D721Med (cell line): ENCODE results near the gene FMR1NB.
A peak's percentile ranks its signal among the peaks of the same experiment; 100 is the strongest.

Experiments
- DNase-seq: peaks from one replicate; pipeline ENCODE4 v3.0.0; 2011; ENCODE audit warnings: low spot score; ENCODE audit not compliant: insufficient read length
- FAIRE-seq: peaks from 2 replicates; lab custom pipeline; 2011; peaks lifted over from hg19 to GRCh38; lab: Jason Lieb, UNC
- CTCF ChIP-seq: IDR thresholded peaks from 2 replicates; pipeline ENCODE4 v1.5.1; 2012; ENCODE audit warnings: mild to moderate bottlenecking, control low read depth; ENCODE audit not compliant: insufficient read depth; ENCODE audit errors: missing control alignments

FMR1NB gene, protein sequence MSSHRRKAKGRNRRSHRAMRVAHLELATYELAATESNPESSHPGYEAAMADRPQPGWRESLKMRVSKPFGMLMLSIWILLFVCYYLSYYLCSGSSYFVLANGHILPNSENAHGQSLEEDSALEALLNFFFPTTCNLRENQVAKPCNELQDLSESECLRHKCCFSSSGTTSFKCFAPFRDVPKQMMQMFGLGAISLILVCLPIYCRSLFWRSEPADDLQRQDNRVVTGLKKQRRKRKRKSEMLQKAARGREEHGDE

DNA sequence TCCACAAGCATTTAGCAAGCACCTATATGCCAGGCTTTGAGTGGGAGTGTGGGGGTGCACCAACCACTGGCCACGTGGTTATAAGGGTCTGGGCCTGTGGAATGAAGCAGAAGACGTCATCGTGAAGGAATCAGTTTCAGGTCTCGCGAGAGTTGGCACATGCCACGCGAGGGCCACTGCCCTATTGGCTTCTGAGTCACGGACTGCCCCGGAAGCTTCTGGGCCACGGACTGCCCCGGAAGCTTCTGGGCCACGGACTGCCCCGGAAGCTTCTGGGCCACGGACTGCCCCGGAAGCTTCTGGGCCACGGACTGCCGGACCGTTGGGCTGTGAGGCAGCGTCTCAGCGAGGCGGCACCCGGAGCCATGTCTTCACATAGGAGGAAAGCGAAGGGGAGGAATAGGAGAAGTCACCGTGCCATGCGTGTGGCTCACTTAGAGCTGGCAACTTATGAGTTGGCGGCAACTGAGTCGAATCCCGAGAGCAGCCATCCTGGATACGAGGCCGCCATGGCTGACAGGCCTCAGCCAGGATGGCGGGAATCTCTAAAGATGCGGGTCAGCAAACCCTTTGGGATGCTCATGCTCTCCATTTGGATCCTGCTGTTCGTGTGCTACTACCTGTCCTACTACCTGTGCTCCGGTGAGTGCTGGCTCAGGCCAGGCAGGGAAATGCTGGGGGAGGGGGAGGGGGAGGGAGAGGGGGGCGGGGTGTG lies at the start of gene FMR1NB:
FMR1NB (plus strand) TSS at position 300 of the 715 bp plus-strand sequence; CDS start at position 366, 66 bp downstream.
- FAIRE-seq, result no peak
- DNase-seq, result no peak
- no peak for TF ChIP-seq CTCF

DNA sequence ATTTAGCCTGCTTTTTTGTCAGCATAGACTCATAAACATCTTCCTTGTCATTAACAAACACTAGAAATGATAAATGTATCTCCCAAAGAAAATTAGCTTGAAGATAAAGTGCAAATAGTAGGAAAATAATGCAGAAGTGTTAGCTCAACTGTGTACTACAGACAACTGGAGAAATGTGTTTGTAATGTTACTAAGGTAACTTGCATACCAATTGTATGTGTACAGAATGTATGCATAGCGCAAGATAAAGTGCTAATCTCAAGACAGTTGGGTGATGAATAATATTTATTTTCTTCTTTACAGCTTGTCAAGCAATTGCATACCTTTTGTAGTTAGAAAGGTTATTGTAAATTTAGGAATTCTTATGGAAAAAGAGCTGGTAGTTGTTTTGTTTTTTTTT lies 47.3 kb upstream of the FMR1NB start:
- DNase-seq, result no peak
- no peak for TF ChIP-seq CTCF
- FAIRE-seq, result no peak

DNA sequence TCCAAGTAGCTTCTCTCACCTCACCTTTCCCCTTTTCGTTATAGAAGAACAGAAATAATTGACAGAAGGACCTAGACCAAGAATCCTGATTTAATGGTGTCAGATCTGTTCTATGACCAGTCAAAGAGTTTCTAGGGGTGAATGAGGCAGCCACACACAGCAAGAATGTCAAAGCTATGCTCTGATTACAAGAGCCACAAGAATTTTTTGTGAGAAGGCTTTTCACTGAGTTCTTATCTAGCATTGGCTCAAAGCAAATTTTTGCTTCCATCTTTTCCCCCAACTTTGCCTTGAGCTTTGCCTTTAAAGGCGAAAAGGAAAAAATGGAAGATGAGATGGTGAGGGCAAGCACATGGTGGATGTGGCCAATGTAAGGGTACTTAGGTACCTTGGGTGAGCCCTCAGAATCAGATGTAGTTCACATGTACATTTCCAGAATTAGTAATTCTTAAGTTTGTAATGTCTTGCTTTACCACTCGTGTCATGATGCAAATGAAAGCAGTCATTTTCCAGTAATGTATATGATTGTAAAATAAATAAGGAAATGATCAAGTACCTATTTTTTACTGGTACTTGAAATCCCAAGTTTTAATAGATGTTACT lies 45.9 kb upstream of the FMR1NB start:
- no peak for TF ChIP-seq CTCF
- FAIRE-seq, result no peak
- DNase-seq, result no peak

DNA sequence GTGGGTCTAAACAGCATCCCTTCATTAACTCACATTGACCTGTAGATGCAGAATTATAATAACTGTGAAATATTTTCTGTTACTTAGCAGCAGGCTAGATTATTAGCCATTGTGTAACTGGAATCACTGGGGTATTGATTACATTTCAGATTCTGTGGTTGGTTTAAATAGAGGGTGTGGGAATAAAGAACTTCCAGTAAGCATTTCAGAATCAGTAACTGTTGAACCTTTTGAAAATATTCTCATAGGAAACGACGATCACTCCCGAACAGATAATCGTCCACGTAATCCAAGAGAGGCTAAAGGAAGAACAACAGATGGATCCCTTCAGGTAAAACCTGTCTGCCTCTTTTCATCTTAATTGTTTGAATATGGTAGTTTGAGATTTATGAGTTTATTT lies 35.9 kb upstream of the FMR1NB start:
- no peak for TF ChIP-seq CTCF
- FAIRE-seq, result peak; percentile 6

GRCh38 chrX:147948531-147948930 lies 32.6 kb upstream of the FMR1NB start:
- no peak for TF ChIP-seq CTCF
- DNase-seq (no peak), FAIRE-seq (no peak)

More for the DNA sequence above, 35.9 kb upstream of the FMR1NB start:
- DNase-seq, result no peak

DNA sequence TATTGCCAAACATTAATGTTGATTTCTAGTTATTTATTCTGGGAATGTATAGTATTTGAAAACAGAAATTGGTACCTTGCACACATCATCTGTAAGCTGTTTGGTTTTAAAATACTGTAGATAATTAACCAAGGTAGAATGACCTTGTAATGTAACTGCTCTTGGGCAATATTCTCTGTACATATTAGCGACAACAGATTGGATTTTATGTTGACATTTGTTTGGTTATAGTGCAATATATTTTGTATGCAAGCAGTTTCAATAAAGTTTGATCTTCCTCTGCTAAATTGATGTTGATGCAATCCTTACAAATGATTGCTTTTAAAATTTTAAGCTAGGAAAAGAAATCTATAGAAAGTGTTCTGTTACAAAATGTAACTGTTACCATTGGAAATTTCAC lies 30.8 kb upstream of the FMR1NB start:
- no peak for TF ChIP-seq CTCF
- FAIRE-seq, result no peak

DNA sequence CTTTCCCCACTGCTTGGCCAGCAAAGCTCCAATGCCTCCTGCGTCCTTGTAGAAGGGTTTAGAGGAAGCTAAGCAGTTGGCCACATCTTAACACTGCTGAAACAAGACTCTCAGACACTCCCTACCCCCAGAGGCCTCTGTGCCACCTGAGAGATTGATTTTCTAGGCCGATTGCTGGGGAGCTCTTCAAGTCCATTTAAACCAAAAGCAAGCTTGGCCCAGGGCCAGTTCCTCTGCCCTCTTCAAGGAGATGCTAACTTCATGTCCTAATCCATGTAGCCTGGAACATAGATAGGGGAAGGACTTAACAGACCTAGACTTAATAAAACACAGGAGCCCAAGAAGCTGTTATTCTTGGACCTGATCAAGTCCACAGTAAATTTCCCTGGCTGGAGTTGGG lies 27.2 kb upstream of the FMR1NB start:
- no peak for DNase-seq
- FAIRE-seq, result no peak
- TF ChIP-seq CTCF, result no peak

More for the DNA sequence above, 30.8 kb upstream of the FMR1NB start:
- DNase-seq, result no peak
